ENCODE measurements around the gene CELA2A.

DNA sequence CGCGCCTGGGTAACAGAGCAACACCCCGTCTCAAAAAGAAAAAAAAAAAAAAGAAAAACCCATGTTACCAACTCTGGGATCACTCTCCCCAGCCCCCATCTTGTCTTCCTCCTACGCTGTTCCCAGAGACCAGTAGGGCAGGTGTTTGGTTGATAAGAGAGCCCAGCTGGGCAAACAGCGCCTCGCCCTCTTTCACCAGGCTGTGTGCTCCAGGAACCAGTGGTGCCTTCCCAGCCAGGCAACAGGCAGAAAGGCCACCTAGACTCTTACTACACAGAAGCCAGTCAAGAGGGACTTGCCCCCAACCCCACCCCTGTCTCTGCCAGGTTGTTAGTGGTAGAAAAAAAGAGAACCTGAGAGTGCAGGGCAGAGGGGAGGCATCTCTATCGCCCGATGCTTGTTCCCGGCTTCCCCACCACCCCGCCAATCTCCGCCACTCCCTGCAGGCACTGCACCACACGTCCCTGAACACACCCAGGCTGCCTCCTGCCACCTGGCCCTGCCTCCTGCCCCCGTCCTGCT is 32.3 kb upstream of the CELA2A start:
- TF ChIP-seq POLR2A (IDR thresholded peaks at IDR 0.05; ENCODE audit: low read depth, low read length) (no peak), POLR2AphosphoS5 (IDR thresholded peaks at IDR 0.05; ENCODE audit: low read depth, low read length) (no peak)
